ACC112 (cell line): Measurements from ENCODE around the gene ADGRG1.

Source experiments
- H2AFZ ChIP-seq: fragments of 200-600 bp; sonication (generic); one replicate; pipeline ENCODE4 v1.6.0; 2017; ENCODE audit warnings: antibody characterized with exemption, low read length; ENCODE audit not compliant: unreplicated experiment
- H3K27ac ChIP-seq: fragments of 200-600 bp; sonication (generic); 2 replicates; pipeline ENCODE4 v1.5.1; 2014; ENCODE audit warnings: low read depth, mild to moderate bottlenecking, antibody characterized with exemption, low read length, moderate library complexity
- H3K27me3 ChIP-seq: fragments of 200-600 bp; sonication (generic); 2 replicates; pipeline ENCODE4 v1.6.1; 2014; ENCODE audit warnings: mild to moderate bottlenecking, antibody characterized with exemption, low read length, moderate library complexity, mixed read lengths; ENCODE audit not compliant: insufficient read depth
- H3K36me3 ChIP-seq: fragments of 200-600 bp; sonication (generic); 2 replicates; pipeline ENCODE4 v1.6.1; 2016; ENCODE audit warnings: mild to moderate bottlenecking, antibody characterized with exemption, low read length, moderate library complexity, mixed read lengths; ENCODE audit not compliant: insufficient read depth
- H3K4me1 ChIP-seq: fragments of 200-600 bp; sonication (generic); one replicate; pipeline ENCODE4 v1.6.1; 2016; ENCODE audit warnings: low read length, mixed read lengths; ENCODE audit not compliant: insufficient read depth, unreplicated experiment, control insufficient read depth
- H3K4me3 ChIP-seq: fragments of 200-600 bp; sonication (generic); 2 replicates; pipeline ENCODE4 v1.5.1; 2014; ENCODE audit warnings: mild to moderate bottlenecking, low read depth, low read length
- H3K79me2 ChIP-seq: fragments of 200-600 bp; sonication (generic); one replicate; pipeline ENCODE4 v1.6.0; 2016; ENCODE audit warnings: low read length; ENCODE audit not compliant: control insufficient read depth, unreplicated experiment, insufficient read depth

ADGRG1 gene

GRCh38 chr16:57606847-57607501, 21.5 kb upstream of the ADGRG1 start:
- H3K79me2 ChIP-seq, result no peaks in the 10 kb centered on the region
- no peaks in the 10 kb centered on the region for H3K36me3 ChIP-seq
- H3K4me1 ChIP-seq, result peaks cover 20% of the 10 kb centered on the region
- no peak overlapping the region for H3K27ac ChIP-seq
- H2AFZ ChIP-seq, result no peak overlapping the region
- H3K27me3 ChIP-seq, result no peaks in the 10 kb centered on the region
- no peak overlapping the region for H3K4me3 ChIP-seq

GRCh38 chr16:57607676-57608461, 20.6 kb upstream of the ADGRG1 start:
- Histone ChIP-seq H3K4me1 (peaks cover 20% of the 10 kb centered on the region), H2AFZ (no peak overlapping the region), H3K79me2 (no peaks in the 10 kb centered on the region), H3K27ac (no peak overlapping the region), H3K36me3 (no peaks in the 10 kb centered on the region), H3K27me3 (no peaks in the 10 kb centered on the region), H3K4me3 (no peak overlapping the region)

- no peak overlapping the region for H3K27ac ChIP-seq
- peaks cover 20% of the 10 kb centered on the region for H3K4me1 ChIP-seq
- no peaks in the 10 kb centered on the region for H3K36me3 ChIP-seq
These were observed 19.8 kb upstream of the ADGRG1 start for GRCh38 chr16:57608462-57609113.

GRCh38 chr16:57609541-57610401, 18.7 kb upstream of the ADGRG1 start:
- no peak overlapping the region for H2AFZ ChIP-seq
- H3K79me2 ChIP-seq, result no peaks in the 10 kb centered on the region

More at GRCh38 chr16:57608462-57609113, 19.8 kb upstream of the ADGRG1 start:
- H3K4me3 ChIP-seq, result no peak overlapping the region
- no peak overlapping the region for H2AFZ ChIP-seq
- H3K27me3 ChIP-seq, result no peaks in the 10 kb centered on the region
- no peaks in the 10 kb centered on the region for H3K79me2 ChIP-seq

GRCh38 chr16:57610611-57611010, 17.8 kb upstream of the ADGRG1 start:
- Histone ChIP-seq H3K4me3 (no peak overlapping the region), H2AFZ (no peak overlapping the region), H3K27ac (peak overlapping the region; percentile 10; the same call in 1 of the 2 replicates), H3K36me3 (no peaks in the 10 kb centered on the region), H3K4me1 (peaks cover 20% of the 10 kb centered on the region), H3K27me3 (no peaks in the 10 kb centered on the region), H3K79me2 (no peaks in the 10 kb centered on the region)

More at GRCh38 chr16:57609541-57610401, 18.7 kb upstream of the ADGRG1 start:
- no peak overlapping the region for H3K27ac ChIP-seq
- H3K4me1 ChIP-seq, result peaks cover 20% of the 10 kb centered on the region
- no peaks in the 10 kb centered on the region for H3K27me3 ChIP-seq
- H3K36me3 ChIP-seq, result no peaks in the 10 kb centered on the region
- H3K4me3 ChIP-seq, result no peak overlapping the region

- Histone ChIP-seq H3K27me3 (no peaks in the 10 kb centered on the region), H3K4me1 (peaks cover 20% of the 10 kb centered on the region), H3K79me2 (no peaks in the 10 kb centered on the region), H3K27ac (peak overlapping the region; percentile 35), H3K4me3 (no peak overlapping the region), H2AFZ (no peak overlapping the region), H3K36me3 (no peaks in the 10 kb centered on the region)
These were observed 17.2 kb upstream of the ADGRG1 start for GRCh38 chr16:57611181-57611580.

- Histone ChIP-seq H2AFZ (no peak overlapping the region), H3K79me2 (no peaks in the 10 kb centered on the region), H3K27ac (peak overlapping the region; percentile 35), H3K4me1 (peaks cover 20% of the 10 kb centered on the region), H3K27me3 (no peaks in the 10 kb centered on the region), H3K4me3 (no peak overlapping the region), H3K36me3 (no peaks in the 10 kb centered on the region)
These were observed 16.7 kb upstream of the ADGRG1 start for GRCh38 chr16:57611706-57612105.

GRCh38 chr16:57612494-57612893, 15.9 kb upstream of the ADGRG1 start:
- no peak overlapping the region for H2AFZ ChIP-seq
- no peaks in the 10 kb centered on the region for H3K27me3 ChIP-seq
- H3K36me3 ChIP-seq, result no peaks in the 10 kb centered on the region
- no peak overlapping the region for H3K4me3 ChIP-seq
- H3K27ac ChIP-seq, result no peak overlapping the region
- no peaks in the 10 kb centered on the region for H3K79me2 ChIP-seq
- peaks cover 20% of the 10 kb centered on the region for H3K4me1 ChIP-seq

- Histone ChIP-seq H3K27me3 (no peaks in the 10 kb centered on the region), H3K36me3 (no peaks in the 10 kb centered on the region), H2AFZ (no peak overlapping the region), H3K27ac (no peak overlapping the region), H3K4me3 (no peak overlapping the region), H3K79me2 (no peaks in the 10 kb centered on the region), H3K4me1 (peaks cover 24% of the 10 kb centered on the region)
These were observed 14.9 kb upstream of the ADGRG1 start for GRCh38 chr16:57613514-57613913.

- Histone ChIP-seq H3K4me1 (peaks cover 25% of the 10 kb centered on the region), H3K27ac (no peak overlapping the region)
These were observed 13.9 kb upstream of the ADGRG1 start for GRCh38 chr16:57614536-57614935.

More at GRCh38 chr16:57614536-57614935, 13.9 kb upstream of the ADGRG1 start:
- Histone ChIP-seq H3K79me2 (no peaks in the 10 kb centered on the region), H2AFZ (no peak overlapping the region), H3K4me3 (no peak overlapping the region), H3K36me3 (no peaks in the 10 kb centered on the region), H3K27me3 (no peaks in the 10 kb centered on the region)
